D721Med (cell line): ENCODE data around the gene HSD11B1.

Experiments
- DNase-seq: peaks from one replicate; pipeline ENCODE4 v3.0.0; 2011; ENCODE audit warnings: low spot score; ENCODE audit not compliant: insufficient read length
- FAIRE-seq: peaks from 2 replicates; lab custom pipeline; 2011; peaks lifted over from hg19 to GRCh38; lab: Jason Lieb, UNC
- CTCF ChIP-seq: IDR thresholded peaks from 2 replicates; pipeline ENCODE4 v1.5.1; 2012; ENCODE audit warnings: mild to moderate bottlenecking, control low read depth; ENCODE audit not compliant: insufficient read depth; ENCODE audit errors: missing control alignments

HSD11B1 gene

GRCh38 chr1:209742409-209743144 lies 37.9 kb downstream of the HSD11B1 start:
- no peak for FAIRE-seq
- DNase-seq = no peak
- no peak for TF ChIP-seq CTCF

GRCh38 chr1:209743145-209743482 lies 38.5 kb downstream of the HSD11B1 start:
- DNase-seq (no peak), FAIRE-seq (no peak)
- TF ChIP-seq CTCF = no peak

GRCh38 chr1:209746451-209747165 lies 42.0 kb downstream of the HSD11B1 start:
- no peak for TF ChIP-seq CTCF
- FAIRE-seq (no peak), DNase-seq (no peak)

- FAIRE-seq (no peak), DNase-seq (no peak)
- TF ChIP-seq CTCF = no peak
These were observed 43.1 kb downstream of the HSD11B1 start for GRCh38 chr1:209747580-209748262.

GRCh38 chr1:209748620-209749019 lies 44.0 kb downstream of the HSD11B1 start:
- DNase-seq = no peak
- TF ChIP-seq CTCF = no peak
- no peak for FAIRE-seq

- FAIRE-seq (no peak), DNase-seq (no peak)
- TF ChIP-seq CTCF = no peak
These were observed 44.6 kb downstream of the HSD11B1 start for GRCh38 chr1:209749205-209749604.
